ENCODE results near the gene SYT14.

SYT14 gene

GRCh38 chr1:210200124-210200736 is 262.2 kb downstream of the SYT14 start:
- Histone ChIP-seq H3K4me3 (ENCODE audit: low read depth in 1 of 2, low read length in 2 of 2) (no peak overlapping the region), H3K27ac (ENCODE audit: low read length) (no peak overlapping the region), H2AFZ (ENCODE audit: low read depth, low read length) (no peak overlapping the region), H3K79me2 (ENCODE audit: insufficient read depth, low read length) (no peaks in the 10 kb centered on the region), H3K9ac (ENCODE audit: low read depth, low read length) (no peak overlapping the region), H3K4me1 (ENCODE audit: insufficient read depth, low read length) (no peaks in the 10 kb centered on the region), H4K20me1 (ENCODE audit: insufficient read depth, low read length) (no peaks in the 10 kb centered on the region), H3K9me3 (ENCODE audit: insufficient read depth, low read length, severe bottlenecking) (peaks cover 8% of the 10 kb centered on the region), H3K27me3 (ENCODE audit: insufficient read depth, low read length, poor library complexity) (no peaks in the 10 kb centered on the region), H3K4me2 (ENCODE audit: insufficient read depth, low read length) (no peak overlapping the region), H3K36me3 (ENCODE audit: insufficient read depth, low read length) (no peaks in the 10 kb centered on the region)
- ATAC-seq (ENCODE audit: insufficient read depth, low read depth) (no peak), DNase-seq (no peak)
- TF ChIP-seq EZH2 (IDR thresholded peaks at IDR 0.05; ENCODE audit: borderline replicate concordance, low read depth, low read length, severe bottlenecking), result no peak
- TF ChIP-seq CTCF (IDR thresholded peaks at IDR 0.05; ENCODE audit: borderline replicate concordance, extremely low read depth, low read length, poor library complexity, severe bottlenecking), result no peak

- no peaks in the 10 kb centered on the region for H3K79me2 ChIP-seq (ENCODE audit: insufficient read depth, low read length)
- H3K36me3 ChIP-seq (ENCODE audit: insufficient read depth, low read length), result no peaks in the 10 kb centered on the region
- no peak for DNase-seq
- H3K4me1 ChIP-seq (ENCODE audit: insufficient read depth, low read length), result no peaks in the 10 kb centered on the region
- H3K9ac ChIP-seq (ENCODE audit: low read depth, low read length), result no peak overlapping the region
- H4K20me1 ChIP-seq (ENCODE audit: insufficient read depth, low read length), result no peaks in the 10 kb centered on the region
- no peak for TF ChIP-seq CTCF (IDR thresholded peaks at IDR 0.05; ENCODE audit: borderline replicate concordance, extremely low read depth, low read length, poor library complexity, severe bottlenecking)
- TF ChIP-seq EZH2 (IDR thresholded peaks at IDR 0.05; ENCODE audit: borderline replicate concordance, low read depth, low read length, severe bottlenecking), result no peak
- H2AFZ ChIP-seq (ENCODE audit: low read depth, low read length), result no peak overlapping the region
- ATAC-seq (ENCODE audit: insufficient read depth, low read depth), result no peak
- no peaks in the 10 kb centered on the region for H3K9me3 ChIP-seq (ENCODE audit: insufficient read depth, low read length, severe bottlenecking)
- H3K4me3 ChIP-seq (ENCODE audit: low read depth in 1 of 2, low read length in 2 of 2), result no peak overlapping the region
- H3K27me3 ChIP-seq (ENCODE audit: insufficient read depth, low read length, poor library complexity), result no peaks in the 10 kb centered on the region
- no peak overlapping the region for H3K4me2 ChIP-seq (ENCODE audit: insufficient read depth, low read length)
- no peak overlapping the region for H3K27ac ChIP-seq (ENCODE audit: low read length)
These were observed 263.7 kb downstream of the SYT14 start for GRCh38 chr1:210201681-210202080.

GRCh38 chr1:210207597-210208450 is 269.8 kb downstream of the SYT14 start:
- H3K36me3 ChIP-seq (ENCODE audit: insufficient read depth, low read length), result no peaks in the 10 kb centered on the region
- TF ChIP-seq EZH2 (IDR thresholded peaks at IDR 0.05; ENCODE audit: borderline replicate concordance, low read depth, low read length, severe bottlenecking) (no peak), CTCF (IDR thresholded peaks at IDR 0.05; ENCODE audit: borderline replicate concordance, extremely low read depth, low read length, poor library complexity, severe bottlenecking) (no peak)
- no peaks in the 10 kb centered on the region for H3K4me1 ChIP-seq (ENCODE audit: insufficient read depth, low read length)
- H3K4me3 ChIP-seq (ENCODE audit: low read depth in 1 of 2, low read length in 2 of 2), result no peak overlapping the region
- H3K4me2 ChIP-seq (ENCODE audit: insufficient read depth, low read length), result no peak overlapping the region
- no peaks in the 10 kb centered on the region for H4K20me1 ChIP-seq (ENCODE audit: insufficient read depth, low read length)
- no peaks in the 10 kb centered on the region for H3K9me3 ChIP-seq (ENCODE audit: insufficient read depth, low read length, severe bottlenecking)
- H2AFZ ChIP-seq (ENCODE audit: low read depth, low read length), result no peak overlapping the region
- H3K27me3 ChIP-seq (ENCODE audit: insufficient read depth, low read length, poor library complexity), result no peaks in the 10 kb centered on the region
- H3K79me2 ChIP-seq (ENCODE audit: insufficient read depth, low read length), result no peaks in the 10 kb centered on the region
- no peak for ATAC-seq (ENCODE audit: insufficient read depth, low read depth)
- no peak overlapping the region for H3K27ac ChIP-seq (ENCODE audit: low read length)
- DNase-seq, result no peak
- no peak overlapping the region for H3K9ac ChIP-seq (ENCODE audit: low read depth, low read length)
